GM19023 (cell line): ENCODE data around the gene REPS2.

ENCODE experiments used
- ATAC-seq: cut with Tn5 transposase; IDR thresholded peaks from one replicate; pipeline ENCODE4 v1.9.1; 2021; ENCODE audit warnings: mild to moderate bottlenecking, moderate library complexity; ENCODE audit not compliant: unreplicated experiment

The REPS2 gene

DNA sequence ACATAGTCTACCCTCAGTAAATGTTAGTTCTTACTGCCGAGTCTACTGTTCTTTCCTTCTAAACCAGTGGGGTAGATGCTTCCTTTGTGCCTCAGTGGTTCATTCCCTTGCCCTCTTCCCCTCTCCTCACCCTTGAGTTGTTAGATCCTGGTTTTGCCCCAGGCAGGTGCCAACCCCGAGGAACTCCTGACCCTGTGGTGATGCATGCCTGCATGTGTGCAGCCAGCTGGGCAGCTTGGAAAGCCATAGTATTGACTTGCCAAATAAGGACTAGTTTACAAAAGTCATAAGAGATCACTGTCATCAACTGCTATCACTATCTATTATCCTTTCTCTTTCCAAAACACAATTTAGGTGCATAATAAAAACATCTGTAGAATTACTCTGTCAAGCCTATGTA, 50.9 kb downstream of the REPS2 start:
- no peak for ATAC-seq

DNA sequence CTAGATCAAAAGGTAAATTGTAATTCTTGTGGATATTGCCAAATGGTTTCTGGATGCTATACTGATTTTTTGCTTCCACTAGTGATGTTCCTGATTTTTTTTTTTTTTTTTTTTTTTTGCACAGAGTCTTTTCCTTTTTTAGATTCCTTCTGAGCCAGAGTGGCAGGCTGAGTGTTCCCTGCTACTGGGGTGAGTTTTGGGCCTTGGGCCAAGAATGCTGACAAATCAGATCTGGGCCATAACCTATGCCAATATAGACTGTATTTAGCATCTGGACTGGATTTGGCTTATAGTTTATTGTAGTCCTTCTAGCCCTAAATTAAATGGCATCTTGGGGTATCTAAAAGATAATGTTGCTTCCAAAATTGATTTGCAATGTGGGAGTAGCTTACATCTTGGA, 52.8 kb downstream of the REPS2 start:
- ATAC-seq: no peak

DNA sequence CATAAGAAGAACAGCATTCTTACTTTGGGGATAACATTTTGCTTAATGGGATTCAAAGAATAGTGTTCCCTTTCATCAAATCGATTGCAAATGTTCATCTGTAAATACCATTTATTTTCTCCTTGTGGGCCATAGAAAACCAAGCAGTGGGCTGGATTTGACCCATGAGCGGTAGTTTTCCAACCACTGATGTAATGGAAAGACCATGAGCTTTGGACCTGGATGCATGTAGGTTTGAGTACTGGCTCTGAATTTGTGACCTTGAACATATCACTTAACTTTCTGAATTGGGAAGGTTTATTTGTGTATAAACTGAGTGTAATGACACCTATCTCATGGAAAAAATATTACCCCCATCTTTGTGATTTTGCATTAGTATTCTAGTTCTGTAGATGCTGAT, 54.3 kb downstream of the REPS2 start:
- no peak for ATAC-seq

DNA sequence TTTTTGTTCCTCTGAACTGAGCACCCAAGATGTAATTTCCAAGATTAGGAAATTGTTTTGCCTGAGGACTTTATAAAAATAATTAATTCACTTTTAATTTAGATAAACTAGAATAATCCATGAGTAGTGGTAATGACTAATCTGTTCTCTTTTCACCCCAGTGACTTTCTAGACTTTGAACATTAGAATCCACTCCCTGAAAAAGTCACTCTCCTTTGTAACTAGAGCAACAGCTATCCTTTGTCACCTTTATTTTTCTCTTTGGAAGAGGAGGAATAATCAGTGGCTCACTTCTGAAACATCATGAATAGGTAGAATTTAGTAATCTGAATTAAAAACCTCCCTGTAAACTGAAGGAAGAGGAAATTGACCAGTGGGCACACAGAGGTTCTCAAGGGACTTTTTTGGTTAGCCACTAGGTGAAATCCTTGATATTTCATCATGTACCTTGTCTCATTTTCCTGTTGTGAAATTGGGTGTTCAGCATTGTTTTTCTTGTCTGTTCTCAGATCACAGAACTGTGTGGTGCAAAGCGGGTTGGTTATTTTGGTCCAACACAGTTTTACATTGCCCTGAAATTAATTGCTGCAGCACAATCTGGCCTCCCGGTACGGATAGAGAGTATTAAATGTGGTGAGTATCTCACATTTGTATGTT, 59.4 kb downstream of the REPS2 start:
- ATAC-seq: no peak

DNA sequence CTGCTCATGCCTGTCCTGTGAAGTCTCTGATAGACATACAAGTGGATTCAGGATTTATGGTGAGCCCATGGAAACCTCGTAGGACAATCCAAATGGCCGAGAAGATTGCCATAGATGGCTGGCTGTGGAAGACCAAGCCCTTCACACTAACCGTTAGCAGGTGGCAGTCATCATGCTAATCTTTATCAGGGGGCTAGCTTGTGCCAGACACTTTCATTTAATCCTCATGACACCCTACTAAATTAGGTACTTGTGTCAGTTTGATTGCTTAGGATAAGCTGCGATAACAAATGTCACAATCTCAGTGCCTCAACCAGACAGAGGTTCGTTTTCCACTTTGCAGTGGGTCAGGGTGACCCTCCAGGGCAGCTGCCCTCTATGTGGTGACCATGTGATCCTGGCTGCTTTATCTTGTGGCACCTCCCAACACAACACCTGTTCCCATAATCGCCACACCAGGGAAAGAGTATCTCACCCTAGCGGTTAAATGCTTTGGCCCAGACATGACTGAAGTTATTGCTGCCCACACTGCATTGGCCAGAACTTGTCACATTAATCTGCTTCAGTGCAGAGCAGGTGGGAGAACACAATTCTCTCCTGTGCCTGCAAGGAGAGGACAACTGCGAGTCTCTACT, 60.8 kb downstream of the REPS2 start:
- no peak for ATAC-seq

GRCh38 chrX:17009856-17010625, 63.6 kb downstream of the REPS2 start:
- no peak for ATAC-seq

- no peak for ATAC-seq
These were observed 66.0 kb downstream of the REPS2 start for GRCh38 chrX:17012465-17012864.

DNA sequence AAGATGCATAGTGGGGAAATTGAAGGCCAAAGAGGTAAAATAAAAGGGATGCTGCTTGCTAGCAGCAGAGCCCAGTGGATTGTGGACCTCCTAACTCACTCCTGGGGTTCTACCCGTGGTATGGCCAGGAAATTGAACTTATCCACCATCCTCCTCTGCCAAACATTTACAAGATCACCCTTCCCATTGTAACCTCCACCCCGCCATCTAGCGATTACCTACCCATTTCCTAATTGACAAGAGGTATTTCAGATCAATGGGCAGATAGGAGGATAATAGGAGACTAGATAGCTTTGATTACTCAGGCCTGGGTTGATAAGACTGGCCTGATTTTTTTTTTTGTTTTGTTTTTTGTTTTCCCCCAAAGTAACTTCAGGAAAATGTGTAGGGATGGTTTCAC, 67.8 kb downstream of the REPS2 start:
- ATAC-seq: no peak

- no peak for ATAC-seq
These were observed 70.7 kb downstream of the REPS2 start for GRCh38 chrX:17017134-17017533.

DNA sequence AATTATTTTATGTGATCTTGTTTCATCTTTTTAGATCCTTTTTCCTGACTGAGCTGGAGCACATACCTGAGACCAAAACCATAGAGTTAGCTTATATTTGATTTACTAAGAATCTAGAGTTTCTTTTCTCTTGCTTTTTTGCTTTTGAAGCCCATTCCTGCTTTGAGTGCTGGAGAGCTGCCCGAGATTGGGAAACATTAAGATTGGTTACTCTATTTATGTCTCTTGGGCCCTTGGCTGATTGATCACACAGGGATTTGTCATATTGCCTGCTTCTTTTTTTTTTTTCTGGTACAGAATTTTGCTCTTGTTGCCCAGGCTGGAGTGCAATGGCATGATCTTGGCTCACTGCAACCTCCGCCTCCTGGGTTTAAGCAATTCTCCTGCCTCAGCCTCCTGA, 73.9 kb downstream of the REPS2 start:
- no peak for ATAC-seq

DNA sequence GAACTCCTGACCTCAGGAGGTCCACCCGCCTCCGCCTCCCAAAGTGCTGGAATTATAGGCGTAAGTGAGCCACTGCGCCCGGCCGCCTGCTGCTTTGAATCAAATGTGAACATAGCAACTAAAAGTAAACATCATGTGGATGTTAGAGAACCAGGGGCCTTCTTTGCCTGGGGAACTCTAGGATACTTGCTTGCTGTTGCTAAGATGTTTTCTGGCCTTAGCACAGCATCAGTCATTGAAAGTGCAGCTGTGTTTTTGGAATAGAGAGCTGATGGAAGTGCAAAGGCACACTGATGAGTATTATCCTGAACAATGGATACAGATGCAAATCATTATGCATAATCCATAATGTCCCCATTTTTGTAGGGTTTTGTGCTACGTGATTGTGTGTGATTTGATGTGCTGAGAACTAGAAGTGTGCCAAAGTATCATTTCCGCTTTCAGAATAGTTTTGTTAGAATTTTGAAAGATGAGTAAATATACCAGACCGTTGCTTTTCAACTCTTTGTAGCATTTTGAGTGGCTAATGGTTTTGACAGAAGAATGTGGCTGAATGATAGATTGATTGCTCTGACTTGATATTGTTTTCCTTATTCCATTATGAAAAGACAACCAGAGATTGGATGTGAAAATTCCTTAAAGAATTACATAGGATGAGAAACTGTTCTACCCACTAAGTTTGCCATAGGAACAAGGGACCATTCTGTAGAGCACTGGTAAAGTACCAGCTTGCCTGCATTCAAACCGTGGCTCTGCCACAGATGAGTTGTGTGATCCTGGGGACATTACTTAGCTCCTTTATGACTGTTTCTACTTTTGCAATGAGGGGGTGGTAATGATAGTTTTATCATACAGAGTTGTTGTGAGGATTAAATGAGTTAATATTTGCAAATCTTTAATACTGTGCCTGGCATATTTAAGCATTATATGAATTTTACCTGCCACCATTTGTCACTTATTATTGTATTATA, 74.7 kb downstream of the REPS2 start:
- no peak for ATAC-seq

DNA sequence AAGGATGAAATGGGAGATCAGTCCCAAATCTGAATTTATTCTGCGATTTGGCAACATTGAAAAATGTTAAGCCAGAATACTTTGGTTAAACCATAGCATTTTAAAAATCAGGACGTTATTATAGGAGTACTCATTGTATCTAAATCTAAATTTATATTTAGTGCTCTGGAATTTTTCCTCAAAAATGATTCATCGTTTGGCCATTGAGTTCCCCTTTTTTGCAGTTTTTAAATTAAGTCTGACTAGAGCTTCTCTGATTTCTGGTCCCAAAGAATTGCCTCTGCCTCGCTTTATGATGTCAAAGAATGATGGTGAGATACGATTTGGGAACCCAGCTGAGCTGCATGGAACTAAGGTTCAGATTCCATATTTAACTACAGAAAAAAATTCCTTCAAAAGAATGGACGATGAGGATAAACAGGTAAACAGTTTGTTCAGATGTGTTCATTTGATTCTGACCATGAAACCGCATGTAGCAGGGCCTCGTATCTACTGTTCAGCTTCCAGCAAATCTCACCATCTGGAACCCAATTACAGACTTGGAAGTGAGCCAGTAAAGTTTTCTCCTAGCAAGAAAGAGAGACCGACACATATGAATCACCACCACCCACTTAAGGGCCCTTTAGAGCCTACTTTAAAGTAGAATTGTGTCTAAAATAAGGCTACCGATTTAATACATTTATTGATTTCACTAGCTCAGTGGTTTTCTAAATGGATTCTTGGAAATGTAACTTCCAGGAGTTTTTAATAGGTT, 75.6 kb downstream of the REPS2 start:
- ATAC-seq: no peak

DNA sequence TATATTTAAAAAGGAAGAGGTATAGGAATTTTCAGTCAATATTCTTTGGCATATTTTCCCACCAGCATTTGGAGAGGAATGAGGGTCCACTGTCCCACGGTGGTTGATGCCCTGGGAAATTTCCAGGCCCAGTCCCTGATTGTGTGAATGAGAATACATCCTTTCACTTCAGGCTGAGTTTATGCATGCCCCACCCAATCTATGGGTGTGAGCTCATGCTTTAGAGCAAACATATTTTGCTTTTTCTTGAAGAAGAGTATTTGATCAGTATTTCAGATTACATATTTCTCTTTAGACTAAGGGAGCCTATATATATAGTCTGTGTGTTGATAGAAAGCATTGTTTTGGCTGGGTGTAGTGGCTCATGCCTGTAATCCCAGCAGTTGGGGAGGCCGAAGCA, 77.2 kb downstream of the REPS2 start:
- ATAC-seq: no peak

DNA sequence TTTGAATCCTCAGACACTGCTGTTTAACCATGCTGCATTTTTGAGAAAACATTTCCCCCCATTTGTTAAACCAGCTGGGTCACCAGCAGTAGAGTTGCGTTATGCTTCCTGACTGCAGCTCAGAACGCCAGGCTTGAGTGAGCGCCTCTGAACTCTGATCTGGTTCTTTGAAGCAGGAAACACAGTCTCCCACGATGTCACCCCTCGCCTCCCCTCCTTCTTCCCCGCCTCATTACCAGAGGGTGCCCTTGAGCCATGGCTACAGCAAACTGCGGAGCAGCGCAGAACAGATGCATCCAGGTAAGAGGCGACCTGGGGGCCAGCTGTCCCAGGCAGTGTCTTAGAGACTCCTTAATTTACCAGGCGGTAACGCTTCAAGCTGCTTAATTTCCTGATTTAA, 78.4 kb downstream of the REPS2 start:
- no peak for ATAC-seq

DNA sequence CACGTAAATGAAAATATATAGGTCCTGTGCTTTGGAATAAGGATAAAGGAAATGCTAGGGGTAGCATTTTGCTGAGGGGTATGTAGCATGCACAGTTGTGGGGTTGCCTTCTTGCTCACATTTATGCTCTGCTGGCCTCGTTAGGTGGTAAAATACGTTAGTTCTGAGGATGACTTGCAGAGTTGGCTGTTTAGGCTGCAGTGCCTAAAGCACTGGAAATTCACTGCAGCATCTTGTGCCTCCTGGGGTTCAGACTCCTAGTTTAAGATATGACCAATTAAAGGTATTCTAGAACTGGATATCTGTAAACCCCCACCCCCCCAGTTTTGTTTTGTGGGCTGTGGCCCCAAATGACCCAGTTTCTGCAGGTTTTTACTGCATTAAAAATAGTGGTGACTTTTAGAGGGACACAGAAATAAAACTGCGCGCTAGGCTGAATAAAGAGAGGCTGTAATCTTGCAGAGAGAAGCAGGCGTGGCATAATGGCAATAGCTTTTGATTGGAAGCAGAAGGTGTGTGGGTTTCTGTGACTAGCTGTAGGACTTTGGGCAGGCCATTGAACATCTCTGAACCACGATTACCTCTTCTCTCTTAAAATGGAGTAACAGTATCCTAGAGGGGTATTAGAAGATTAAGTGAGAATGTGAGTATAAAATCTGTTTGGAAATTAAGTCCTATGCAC, 79.3 kb downstream of the REPS2 start:
- no peak for ATAC-seq

GRCh38 chrX:17027931-17028330, 81.5 kb downstream of the REPS2 start:
- no peak for ATAC-seq

DNA sequence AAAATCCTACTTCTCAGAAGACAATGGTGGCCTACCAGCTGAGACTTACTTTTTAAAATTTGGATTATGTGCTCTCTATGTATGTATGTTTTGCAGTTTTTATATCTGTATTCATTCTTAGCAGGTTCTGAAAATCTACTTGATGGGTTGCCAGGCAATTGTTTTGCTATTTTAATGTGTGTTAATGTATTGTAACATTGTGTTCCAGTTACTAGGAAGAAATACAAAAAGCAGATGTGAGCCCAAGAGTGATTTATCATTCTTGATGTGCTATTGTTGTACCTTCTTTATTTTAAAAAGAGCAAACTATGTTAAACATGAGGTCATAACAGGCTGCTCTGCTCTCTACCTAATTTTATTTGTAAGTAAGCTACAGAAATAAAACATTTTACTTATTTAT, 81.9 kb downstream of the REPS2 start:
- no peak for ATAC-seq

DNA sequence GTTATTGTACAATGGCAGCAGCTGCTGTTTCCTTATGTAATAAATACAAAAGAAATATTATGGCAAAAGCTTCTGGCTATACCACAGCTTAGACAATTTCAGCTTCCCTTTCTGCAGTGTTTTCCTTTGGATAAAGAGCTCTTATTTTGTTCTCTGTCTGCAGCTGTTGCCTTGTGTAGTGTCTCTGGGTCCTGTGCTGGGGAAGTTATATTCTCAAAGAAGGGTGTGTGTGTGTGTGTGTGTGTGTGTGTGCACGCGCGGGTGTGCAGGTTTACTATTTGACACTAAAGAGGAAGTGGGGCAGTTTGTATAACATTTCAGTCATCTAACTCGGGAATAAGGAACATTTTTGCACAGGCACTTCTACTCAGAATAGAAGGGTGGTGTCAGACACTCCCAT, 83.6 kb downstream of the REPS2 start:
- no peak for ATAC-seq

DNA sequence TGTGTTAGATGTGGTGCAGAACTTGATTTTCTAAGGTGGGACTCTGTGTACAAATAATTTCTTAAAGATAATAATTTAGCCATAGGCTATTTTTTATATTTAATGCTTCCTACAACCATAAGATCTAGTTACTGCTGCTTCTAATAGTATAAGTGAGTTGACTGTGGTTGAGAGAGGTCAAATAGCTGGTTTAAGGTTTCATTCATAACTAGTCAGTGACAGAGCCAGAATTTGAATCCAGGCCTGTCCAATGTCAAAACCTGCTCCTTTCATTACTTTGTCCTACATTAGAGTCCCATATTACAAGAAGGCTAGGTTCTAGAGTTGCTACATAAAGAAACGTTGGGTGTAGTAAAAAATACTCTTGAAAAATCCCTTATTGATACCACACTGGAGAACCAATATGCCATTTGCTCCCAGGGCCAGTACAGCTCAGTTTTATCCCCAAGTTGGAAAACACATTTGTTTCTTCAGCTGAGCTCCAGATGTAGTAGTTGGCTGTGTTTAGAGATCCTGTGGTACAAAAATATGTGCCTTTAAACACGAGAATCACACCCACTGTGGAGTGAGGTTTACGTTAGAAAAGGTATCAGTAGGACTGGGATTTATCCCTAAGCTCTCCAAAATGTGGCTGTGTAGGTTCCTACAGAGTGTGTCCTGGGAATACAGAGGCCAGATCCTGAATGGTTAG, 84.3 kb downstream of the REPS2 start:
- no peak for ATAC-seq
